DMS 273 (cell line): Measurements from ENCODE around the gene KCNC2.
"Not testable (repeated sequence)": the region's sequence is repeated elsewhere in the genome, so short reads cannot be mapped to it uniquely, and the experiment has no call there.

Source experiments
- DNase-seq: peaks from one replicate; lab custom pipeline; 2025; ENCODE audit not compliant: unreplicated experiment; lab: John Stamatoyannopoulos, UW

KCNC2 gene

GRCh38 chr12:75209812-75210138, at the start of gene KCNC2:
Gene KCNC2 (minus strand): TSS chr12:75209839.
- DNase-seq: no peak

GRCh38 chr12:75259143-75259542, 49.5 kb upstream of the KCNC2 start:
- no peak for DNase-seq

DNA sequence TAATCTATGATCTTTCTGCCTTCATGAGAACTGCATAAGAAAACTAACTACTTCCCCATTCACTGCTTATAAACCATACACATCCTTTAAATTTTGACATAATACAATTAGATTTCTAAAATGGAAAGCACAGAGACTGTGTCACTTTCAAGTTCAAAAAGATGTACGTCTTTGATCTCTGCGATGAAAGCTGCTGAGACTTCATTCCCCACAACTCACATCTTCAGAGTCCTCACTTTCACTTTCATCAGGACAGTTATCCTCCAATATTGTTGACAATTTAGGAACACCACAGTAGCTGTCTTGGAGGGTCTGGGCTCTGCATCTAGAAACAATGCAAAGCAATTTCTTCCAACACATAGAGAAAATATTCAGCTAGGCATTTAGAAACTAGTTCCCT, 47.9 kb upstream of the KCNC2 start:
- no peak for DNase-seq

- no peak for DNase-seq
Observed at GRCh38 chr12:75245108-75245507, 35.5 kb upstream of the KCNC2 start.

DNA sequence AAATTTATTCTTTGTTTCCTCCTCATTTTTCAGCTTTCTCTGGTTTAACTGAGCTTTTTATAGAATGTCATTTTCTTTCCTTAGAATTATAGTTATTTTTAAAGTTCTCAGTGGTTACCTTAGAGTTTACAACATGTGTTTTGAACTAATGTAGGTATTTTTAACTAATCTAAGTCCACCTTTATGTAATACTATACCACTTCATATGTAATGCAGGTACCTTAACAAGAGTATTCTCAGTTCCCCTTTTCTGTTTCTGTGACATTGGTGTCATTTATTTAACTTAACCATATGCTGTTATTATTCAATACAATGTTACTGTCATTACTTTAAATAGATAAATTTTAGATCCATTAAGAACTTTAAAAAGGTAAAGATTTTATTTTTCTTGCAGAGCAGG, 30.3 kb upstream of the KCNC2 start:
- DNase-seq: no peak

GRCh38 chr12:75236206-75236605, 26.6 kb upstream of the KCNC2 start:
- no peak for DNase-seq

- DNase-seq: no peak
Observed at GRCh38 chr12:75227132-75227531, 17.5 kb upstream of the KCNC2 start.

DNA sequence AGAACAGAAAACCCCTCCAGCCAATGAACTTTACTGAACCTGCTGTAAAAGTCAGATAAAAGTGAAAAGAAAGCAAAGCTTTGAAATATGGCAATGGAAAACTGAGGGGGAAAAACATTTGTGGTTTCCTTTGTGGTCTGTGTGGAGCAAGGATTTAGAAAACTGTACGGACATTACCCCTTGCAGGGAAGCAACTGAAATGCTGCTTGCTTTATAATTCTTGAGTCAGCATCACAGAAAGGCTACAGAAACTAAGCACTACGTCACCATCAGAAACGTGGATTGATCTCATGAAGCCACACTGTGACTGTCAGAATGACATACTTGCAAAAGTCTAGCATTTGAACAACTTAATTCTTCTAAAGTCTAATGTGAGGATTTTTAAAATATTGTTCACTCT, 2.4 kb upstream of the KCNC2 start:
- no peak for DNase-seq

- DNase-seq: peak; percentile 48
Observed at GRCh38 chr12:75208856-75209811, 505 bp downstream of the KCNC2 start.

DNA sequence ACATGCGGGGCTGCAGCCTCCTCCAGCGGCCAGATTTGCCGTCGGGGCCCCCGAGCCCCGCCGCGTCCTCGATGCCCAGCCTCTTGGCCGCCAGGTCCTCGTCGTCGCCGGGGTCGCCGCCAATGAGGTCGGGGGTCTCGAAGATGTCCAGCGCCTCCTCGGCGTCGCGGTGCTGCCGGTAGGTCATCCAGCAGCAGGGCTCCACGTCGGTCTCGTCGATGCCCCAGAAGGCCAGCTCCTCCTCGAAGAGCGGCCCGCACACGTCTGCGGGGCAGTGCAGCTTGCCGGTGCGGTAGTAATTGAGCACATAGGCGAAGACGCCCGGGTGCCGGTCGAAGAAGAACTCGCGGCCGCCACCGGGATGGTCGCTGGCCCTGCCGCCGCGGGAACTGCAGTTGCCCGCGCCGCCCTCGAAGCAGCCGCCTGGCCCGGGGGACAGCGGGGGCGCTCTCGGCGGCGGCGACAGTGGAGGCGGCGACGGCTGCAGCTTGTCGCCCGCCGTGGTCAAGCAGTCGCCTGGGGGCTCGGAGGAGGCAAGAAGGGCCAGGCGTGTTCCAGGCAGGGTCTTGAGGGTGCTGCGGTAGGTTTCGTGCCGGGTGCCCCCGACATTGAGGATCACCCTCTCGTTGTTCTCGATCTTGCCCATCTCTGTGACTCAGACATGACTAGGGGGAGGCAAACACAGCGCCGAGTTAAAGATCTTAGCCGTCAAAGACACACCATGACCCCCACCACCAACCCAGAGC, 2.1 kb downstream of the KCNC2 start:
- DNase-seq: peak; percentile 48

GRCh38 chr12:75205558-75205957, 4.1 kb downstream of the KCNC2 start:
- no peak for DNase-seq

DNA sequence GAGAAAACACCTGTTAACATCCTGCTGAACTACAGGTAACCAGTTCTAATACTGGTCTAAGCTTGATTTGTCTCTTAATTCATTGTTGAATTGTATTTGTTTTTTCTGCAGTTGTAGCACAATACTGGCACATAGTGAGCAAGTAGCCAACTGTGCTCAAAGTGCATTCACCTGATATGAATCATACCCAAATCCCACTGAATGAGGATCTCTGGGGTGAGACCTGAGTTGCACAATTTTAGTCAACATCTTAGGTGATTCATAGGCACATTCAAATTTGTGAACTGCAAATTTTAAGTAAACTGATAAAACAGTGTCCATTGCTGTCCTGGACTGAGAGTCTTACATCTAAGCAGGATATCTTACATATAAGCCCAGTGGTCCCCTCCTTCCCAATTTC, 12.8 kb downstream of the KCNC2 start:
- no peak for DNase-seq

- no peak for DNase-seq
Observed at GRCh38 chr12:75196408-75196807, 13.2 kb downstream of the KCNC2 start.

DNA sequence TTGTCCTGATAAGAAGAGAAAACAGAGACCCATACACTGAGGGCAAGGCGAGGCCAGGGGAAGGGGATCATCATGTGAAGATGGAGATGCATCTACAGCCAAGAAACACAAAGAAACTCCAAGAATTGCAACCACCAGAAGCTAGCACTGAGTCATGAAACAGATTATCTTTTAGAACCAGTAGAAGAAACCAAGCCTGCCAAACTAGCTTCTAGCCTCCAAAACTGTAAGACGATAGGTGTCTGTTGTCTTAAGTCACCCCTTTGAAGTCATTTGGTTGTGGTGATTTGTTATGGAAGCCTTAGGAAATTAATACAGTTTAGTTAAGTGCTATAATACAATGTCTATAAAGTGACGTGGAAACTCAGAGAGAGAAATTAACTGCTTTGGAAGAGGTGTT, 15.4 kb downstream of the KCNC2 start:
- no peak for DNase-seq

GRCh38 chr12:75192196-75192595, 17.4 kb downstream of the KCNC2 start:
- DNase-seq: no peak

DNA sequence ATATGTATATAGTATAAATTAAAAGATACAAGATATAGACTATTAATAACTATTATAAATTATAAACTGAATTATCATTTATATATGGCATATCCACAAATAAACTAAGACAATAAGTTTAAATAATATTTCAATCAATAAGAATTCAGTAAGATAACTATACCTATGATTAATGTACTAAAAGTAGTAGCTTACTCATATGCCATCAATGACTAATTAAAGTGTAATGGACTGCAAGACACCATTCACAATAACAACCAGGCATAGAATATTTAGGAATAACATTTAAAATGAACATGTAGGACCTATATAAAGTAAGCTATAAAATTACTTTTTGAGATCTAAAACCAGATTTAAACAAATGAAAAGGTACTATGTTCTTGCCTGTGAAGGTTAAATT, 18.8 kb downstream of the KCNC2 start:
- no peak for DNase-seq

GRCh38 chr12:75185881-75186280, 23.8 kb downstream of the KCNC2 start:
- DNase-seq: not testable (repeated sequence)

GRCh38 chr12:75184516-75184915, 25.1 kb downstream of the KCNC2 start:
- DNase-seq: no peak

DNA sequence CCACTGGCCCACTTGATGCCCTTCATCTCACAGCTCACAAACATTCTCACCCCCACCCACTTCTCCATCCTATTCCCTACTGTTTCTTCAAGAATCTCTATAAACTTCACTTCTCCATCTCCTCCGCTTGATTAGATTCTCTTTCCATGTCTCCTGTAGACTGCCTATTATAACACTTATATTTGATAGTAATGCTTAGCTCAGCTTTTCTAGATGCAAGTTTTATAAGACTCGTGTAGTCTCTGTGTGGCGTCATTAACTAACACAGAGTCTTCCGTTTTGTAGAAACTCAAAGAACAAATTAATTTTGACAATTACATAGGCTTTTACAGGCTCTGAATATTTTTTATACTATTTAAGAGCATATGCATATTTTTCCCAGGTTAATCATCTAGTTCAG, 25.7 kb downstream of the KCNC2 start:
- DNase-seq: no peak

GRCh38 chr12:75177997-75178396, 31.6 kb downstream of the KCNC2 start:
- DNase-seq: peak; percentile 53

DNA sequence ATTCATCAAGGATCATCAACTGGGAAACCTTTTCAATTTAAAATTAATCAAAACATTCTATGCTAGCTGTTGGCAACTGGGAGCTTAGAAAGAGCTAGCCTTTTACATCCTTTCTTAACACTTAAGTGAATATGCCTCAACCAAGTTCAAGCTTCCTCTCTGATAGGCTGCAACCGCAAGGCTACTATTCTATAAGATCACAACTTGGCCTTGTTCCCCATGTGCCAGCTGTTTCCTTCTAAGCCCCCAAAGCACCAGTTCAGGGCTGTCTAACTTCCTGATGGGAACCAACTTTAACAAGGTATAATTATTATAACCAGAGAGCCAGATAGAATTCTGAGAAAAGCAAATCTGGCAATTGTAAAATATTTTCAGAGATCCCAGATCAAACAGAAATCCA, 37.0 kb downstream of the KCNC2 start:
- DNase-seq: no peak

DNA sequence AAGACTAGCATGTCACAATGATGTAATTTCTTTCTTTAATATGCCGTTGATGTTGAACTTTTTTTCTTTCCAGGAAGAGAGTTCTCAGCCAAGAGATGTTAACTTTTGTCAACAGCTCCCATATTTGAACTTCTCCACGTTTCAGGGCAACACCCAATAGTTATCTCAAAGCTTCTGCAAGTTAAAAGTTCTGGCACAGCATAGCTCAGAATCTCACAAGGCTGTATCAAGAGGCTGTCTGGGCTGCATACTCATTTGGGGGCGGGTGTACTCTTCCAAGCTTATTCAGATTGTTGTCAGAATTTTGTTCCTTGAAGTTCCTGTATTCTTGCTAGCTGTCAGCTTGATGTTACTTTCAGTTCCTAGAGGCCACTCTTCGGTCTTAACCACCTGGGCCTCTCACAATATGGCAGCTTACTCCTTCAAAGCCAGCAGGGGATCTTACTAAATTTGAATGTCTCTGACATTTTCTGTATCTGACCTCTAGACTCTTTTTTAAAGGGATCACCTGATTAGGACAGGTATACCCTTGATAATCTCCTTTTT, 38.9 kb downstream of the KCNC2 start:
- no peak for DNase-seq
